Heart right ventricle (tissue), 16 donors: Measurements from ENCODE around the gene PSMD5. TPM values are rescaled to one million over a fixed set of nuclear protein-coding genes. Genes with fewer than 3 reads are reported as not detected.

Source experiments
- ATAC-seq, 8 donors: fragments of 200-7000 bp; cut with Tn5 transposase; one replicate each; pipeline ENCODE4 v1.9.1; 2020; ENCODE audit warnings: mild to moderate bottlenecking in 8 of 8, moderate library complexity in 8 of 8, moderate number of reproducible peaks in 1 of 8
- DNase-seq, 2 donors: peaks; one replicate each; pipeline ENCODE4 v3.0.0-alpha.2; 2020
- H3K27ac ChIP-seq, 10 donors: fragments of 200-600 bp; sonication (generic) in 2 of 10; one replicate each; pipeline versions ENCODE4 v1.5.0 to v1.8.0; 2020 to 2022; ENCODE audit warnings: mild to moderate bottlenecking in 3 of 10
- H3K27me3 ChIP-seq, 7 donors: fragments of 200-600 bp; one replicate each; pipeline ENCODE4 v1.8.0; 2021 to 2022; ENCODE audit warnings: mild to moderate bottlenecking in 2 of 7
- H3K36me3 ChIP-seq, 9 donors: fragments of 200-600 bp; sonication (generic) in 1 of 9; one replicate each; pipeline versions ENCODE4 v1.5.0 to v1.8.0; 2020 to 2022; ENCODE audit warnings: mild to moderate bottlenecking in 2 of 9
- H3K4me1 ChIP-seq, 9 donors: fragments of 200-600 bp; sonication (generic) in 1 of 9; one replicate each; pipeline versions ENCODE4 v1.5.0 to v1.8.0; 2020 to 2022; ENCODE audit warnings: mild to moderate bottlenecking in 4 of 9
- H3K4me3 ChIP-seq, 10 donors: fragments of 200-600 bp; sonication (generic) in 2 of 10; one replicate each; pipeline versions ENCODE4 v1.5.0 to v1.8.0; 2020 to 2022; ENCODE audit warnings: mild to moderate bottlenecking in 7 of 10, moderate library complexity in 2 of 10
- H3K9me3 ChIP-seq, 11 donors: fragments of 200-600 bp in 10 of 11; sonication (generic) in 2 of 11; one replicate each; pipeline versions ENCODE4 v1.5.0 to v1.8.0; 2013 to 2022; ENCODE audit warnings: mild to moderate bottlenecking in 2 of 11, control low read depth in 1 of 11, moderate library complexity in 1 of 11
- WGBS, 2 donors: extraction: QIAGEN DNeasy Blood & Tissue Kit; methylation state at CpG; one replicate each; pipeline ENCODE4 v1.1.7; 2013; ENCODE audit warnings: inconsistent platforms in 1 of 2; 5-methylcytosine and 5-hydroxymethylcytosine counted together
- intact Hi-C, 10 donors: fragments of 100-400 bp; cut with DNase I; formaldehyde crosslinking; loops; one replicate each; pipeline versions ENCODE4 v1.11.1 to v1.14.2; 2022
- polyA plus RNA-seq, 2 donors: library from polyadenylated mRNA; stranded (reverse); fragments of 200-250 nt; gene quantifications; one replicate each; pipeline ENCODE4 v1.2.3, GENCODE V29; 2013
- total RNA-seq, 10 donors: library from RNA; stranded (reverse); fragmentation: NEBNext Ultra II Directional in 3 of 10; extraction: Animal tissue kit (Norgen Biotek cat#: 25700) in 3 of 10; gene quantifications; one replicate each; pipeline versions ENCODE4 v1.2.1 to v1.2.4, GENCODE V29; 2021 to 2023
- TF ChIP-seq, protein P1 (sequence below), 9 donors: fragments of 200-600 bp; sonication (generic) in 2 of 9; IDR thresholded peaks; one replicate each; pipeline versions ENCODE4 v1.5.0 to v1.8.0; 2021 to 2022; ENCODE audit warnings: antibody characterized with exemption in 9 of 9, mild to moderate bottlenecking in 5 of 9, moderate library complexity in 1 of 9
- donor health status: Arrhythmogenic right ventricular cardiomyopathy.
- donor health status: ischemic (EF 13 %, LVEDD 7.1; RV severe dilation, severe dysfunction).
- donor health status: healthy with polysubstance abuse.
- donor health status: DM: no; HTN: yes; CAD: no.
- donor health status: DM: no; HTN: no; CAD: no.
- donor health status: ischemic (EF 25% LVEDD 6.9; RV normal size, moderate dysfunction).
- donor health status: ischemic (EF 25% LVEDD 5.7; RV mildly dilated, moderate dysfunction).
- donor health status: healthy.
- donor health status: DM: yes; HTN: yes; CAD: no.
- donor health status: Ischemic cardiomyopathy.
- donor health status: ischemic (EF 35%, LVEDD 5.7; RV mildly dilated, moderate dysfunction).
- donor health status: nonischemic (EF 11% LVEDD 7.7; RV severe dilation, severe dysfunction).
- donor health status: DM: yes; HTN: yes; CAD: no.
- donor health status: PGD.
- donor health status: ischemic (EF 29% LVEDD 5.4; RV normal size, mild dysfunction).
- donor health status: nonischemic (EF 23%, LVEDD 6.1; RV moderate dilation, normal function).

Gene PSMD5
- total and polyA plus RNA-seq, 12 donors: 7.7 to 22.8 (median 14.3) TPM

DNA sequence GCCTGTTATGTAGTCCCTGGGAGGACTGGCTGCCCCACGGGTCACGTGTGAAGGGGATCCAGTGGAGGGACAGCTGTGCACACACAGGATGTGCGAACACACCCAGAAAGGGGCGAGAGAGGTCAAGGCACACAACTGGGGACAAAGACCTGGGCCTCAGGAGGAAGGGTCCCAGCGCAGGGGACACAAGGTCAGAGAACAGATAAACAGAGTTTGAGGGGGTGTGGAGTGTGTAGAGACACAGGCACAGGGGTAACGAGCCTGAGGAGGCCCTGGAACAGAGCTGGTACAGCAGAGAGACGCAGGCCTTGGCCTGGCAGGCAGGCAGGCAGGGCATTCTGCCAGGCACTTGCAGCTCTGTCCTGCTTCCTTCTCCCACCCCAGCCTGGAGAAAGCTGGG, 14.8 kb upstream of the PSMD5 start:
- TF ChIP-seq, protein P1, sequence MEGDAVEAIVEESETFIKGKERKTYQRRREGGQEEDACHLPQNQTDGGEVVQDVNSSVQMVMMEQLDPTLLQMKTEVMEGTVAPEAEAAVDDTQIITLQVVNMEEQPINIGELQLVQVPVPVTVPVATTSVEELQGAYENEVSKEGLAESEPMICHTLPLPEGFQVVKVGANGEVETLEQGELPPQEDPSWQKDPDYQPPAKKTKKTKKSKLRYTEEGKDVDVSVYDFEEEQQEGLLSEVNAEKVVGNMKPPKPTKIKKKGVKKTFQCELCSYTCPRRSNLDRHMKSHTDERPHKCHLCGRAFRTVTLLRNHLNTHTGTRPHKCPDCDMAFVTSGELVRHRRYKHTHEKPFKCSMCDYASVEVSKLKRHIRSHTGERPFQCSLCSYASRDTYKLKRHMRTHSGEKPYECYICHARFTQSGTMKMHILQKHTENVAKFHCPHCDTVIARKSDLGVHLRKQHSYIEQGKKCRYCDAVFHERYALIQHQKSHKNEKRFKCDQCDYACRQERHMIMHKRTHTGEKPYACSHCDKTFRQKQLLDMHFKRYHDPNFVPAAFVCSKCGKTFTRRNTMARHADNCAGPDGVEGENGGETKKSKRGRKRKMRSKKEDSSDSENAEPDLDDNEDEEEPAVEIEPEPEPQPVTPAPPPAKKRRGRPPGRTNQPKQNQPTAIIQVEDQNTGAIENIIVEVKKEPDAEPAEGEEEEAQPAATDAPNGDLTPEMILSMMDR (IDR thresholded peaks at IDR 0.05): no peak
- Histone ChIP-seq H3K27me3 (no peaks in the 10 kb centered on the region), H3K27ac (no peak overlapping the region), H3K4me3 (no peak overlapping the region), H3K4me1 (peaks cover 0 to 17% (median 6%) of the 10 kb centered on the region in 9 donors), H3K36me3 (peaks cover 0 to 89% (median 15%) of the 10 kb centered on the region in 9 donors), H3K9me3 (no peaks in the 10 kb centered on the region)
- intact Hi-C loops: no loop called here
- ATAC-seq (peak in 5 of 8 donors; percentile 39 to 78 (median 68)), DNase-seq (peak in 1 of 2 donors; percentile 43)
- WGBS, 2 donors: 66 to 74% methylated on average over 7 of the region's 7 CpGs

DNA sequence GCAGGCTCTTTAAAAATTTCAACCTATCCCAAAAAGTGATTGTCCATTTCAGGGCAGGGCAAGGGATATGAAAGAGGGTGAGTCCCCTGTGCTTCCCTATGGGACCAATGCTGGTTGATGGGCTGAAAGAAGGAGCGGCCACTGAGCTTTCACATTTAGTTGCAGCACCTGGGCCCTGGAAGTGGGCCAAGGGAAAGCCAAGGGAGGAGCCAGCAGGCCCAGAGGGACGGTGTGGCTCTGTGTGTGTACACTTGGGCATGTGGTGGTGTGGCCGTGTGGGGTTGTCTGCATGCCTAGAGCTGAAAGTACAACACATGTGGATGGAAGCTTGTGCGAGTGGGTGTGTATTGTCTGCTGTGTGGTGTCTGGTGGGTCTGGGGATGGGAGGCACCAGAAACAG, 14.0 kb upstream of the PSMD5 start:
- H3K36me3 ChIP-seq: peaks cover 0 to 89% (median 14%) of the 10 kb centered on the region in 9 donors
- DNase-seq (no peak), ATAC-seq (peak in 1 of 8 donors; percentile 28)
- no peaks in the 10 kb centered on the region for H3K27me3 ChIP-seq
- 79 to 81% methylated on average over 4 of the region's 4 CpGs for WGBS, 2 donors
- no peak overlapping the region for H3K27ac ChIP-seq
- H3K4me1 ChIP-seq: peaks cover 0 to 17% (median 6%) of the 10 kb centered on the region in 9 donors
- H3K4me3 ChIP-seq: no peak overlapping the region
- H3K9me3 ChIP-seq: no peaks in the 10 kb centered on the region
- intact Hi-C loops: no loop called here
- TF ChIP-seq, protein P1 (IDR thresholded peaks at IDR 0.05): no peak

DNA sequence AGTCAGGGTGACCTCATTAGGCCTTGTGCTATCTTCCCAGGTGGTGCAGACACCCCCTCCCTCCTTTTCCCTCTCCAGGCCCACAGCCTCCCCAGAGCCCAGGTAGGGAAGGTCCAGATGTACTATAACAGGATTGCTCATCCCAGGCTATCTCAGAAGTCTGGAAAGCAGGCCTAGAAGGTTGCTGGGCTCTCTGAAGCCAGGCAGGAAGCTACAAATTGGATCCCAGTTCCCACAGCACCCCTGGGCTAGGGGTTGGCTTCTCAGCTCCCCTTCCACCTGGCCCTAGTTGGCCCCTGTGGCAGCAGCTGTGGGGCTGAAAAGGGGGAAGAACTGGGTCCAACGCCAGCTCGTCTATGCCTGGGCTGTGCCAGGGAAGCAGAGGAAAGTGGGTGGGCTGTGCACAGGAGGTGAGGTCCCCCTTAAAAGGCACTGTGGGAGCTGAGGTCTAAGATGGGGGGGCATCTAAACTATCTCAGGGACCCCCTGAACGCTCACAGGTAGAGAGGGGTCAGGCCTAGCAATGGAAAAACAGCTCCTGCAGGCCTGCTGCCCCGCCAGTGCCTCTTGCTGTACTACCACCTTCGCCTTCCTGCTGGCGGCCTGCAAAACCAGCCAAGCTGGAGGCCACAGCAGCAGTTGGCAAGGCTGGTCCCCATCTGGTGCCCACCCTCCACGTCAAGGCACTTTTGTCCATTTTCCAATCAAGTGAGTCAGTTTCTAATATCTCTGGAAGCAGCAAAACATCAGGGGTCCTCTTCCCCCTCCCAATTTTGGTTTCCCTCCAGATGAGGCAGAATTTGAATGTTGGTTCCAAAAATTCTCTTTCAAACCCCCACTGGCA, 13.3 kb upstream of the PSMD5 start:
- intact Hi-C loops: no loop called here
- no peaks in the 10 kb centered on the region for H3K9me3 ChIP-seq
- no peak overlapping the region for H3K27ac ChIP-seq
- TF ChIP-seq, protein P1 (IDR thresholded peaks at IDR 0.05): no peak
- 87 to 90% methylated on average over 7 of the region's 7 CpGs for WGBS, 2 donors
- H3K36me3 ChIP-seq: peaks cover 0 to 89% (median 18%) of the 10 kb centered on the region in 9 donors
- DNase-seq (no peak), ATAC-seq (peak in 1 of 8 donors; percentile 23)
- no peak overlapping the region for H3K4me3 ChIP-seq
- H3K27me3 ChIP-seq: no peaks in the 10 kb centered on the region
- peaks cover 0 to 17% (median 6%) of the 10 kb centered on the region in 9 donors for H3K4me1 ChIP-seq

DNA sequence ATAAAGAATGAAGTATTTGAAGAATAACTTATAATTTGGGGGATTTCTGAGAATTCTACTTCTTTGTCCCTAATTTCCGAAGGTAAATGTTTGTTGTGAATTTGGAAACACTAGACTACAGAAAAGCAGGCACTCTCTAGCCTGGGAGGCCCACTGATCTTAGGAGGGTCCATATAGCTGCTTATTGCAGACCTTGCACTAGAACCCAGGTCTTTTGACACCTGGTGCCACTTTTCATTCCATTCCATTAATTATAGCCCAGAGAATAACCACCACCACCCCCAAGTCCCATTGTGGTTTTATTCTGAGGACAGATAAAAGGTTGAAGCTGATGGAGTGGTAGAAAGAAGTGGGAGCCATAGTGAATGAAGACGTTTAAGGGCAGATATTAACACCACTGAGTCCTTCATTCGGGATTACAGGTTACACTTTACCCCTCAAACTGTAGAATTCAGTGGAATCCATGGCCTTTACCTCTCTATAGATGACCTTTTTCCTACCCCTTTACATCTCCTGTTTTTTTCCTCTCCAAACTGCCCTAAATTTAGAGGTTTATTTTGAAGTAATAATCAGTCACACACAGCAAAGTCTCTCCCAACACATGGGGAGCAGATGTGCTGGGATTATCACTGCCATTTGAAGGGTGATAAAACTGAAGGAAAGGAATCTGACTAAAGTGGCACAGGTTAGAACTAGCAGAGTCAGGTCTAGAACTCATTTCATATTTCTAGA, 12.0 kb upstream of the PSMD5 start:
- H3K9me3 ChIP-seq: no peaks in the 10 kb centered on the region
- H3K27me3 ChIP-seq: no peaks in the 10 kb centered on the region
- intact Hi-C loops: no loop called here
- DNase-seq: no peak
- H3K4me1 ChIP-seq: peaks cover 0 to 17% (median 6%) of the 10 kb centered on the region in 9 donors
- peaks cover 0 to 82% (median 18%) of the 10 kb centered on the region in 9 donors for H3K36me3 ChIP-seq
- 87% methylated on average over 3 of the region's 3 CpGs for WGBS, 2 donors
- H3K27ac ChIP-seq: no peak overlapping the region
- H3K4me3 ChIP-seq: no peak overlapping the region
- TF ChIP-seq, protein P1 (IDR thresholded peaks at IDR 0.05): no peak
- no peak for ATAC-seq
